H1 (cell line): ENCODE data around the gene C5orf52. TPM values are rescaled to one million over a fixed set of nuclear protein-coding genes. Genes with fewer than 3 reads are reported as not detected.

ENCODE experiments used
- CTCF ChIA-PET: fragments of 300-600 bp; sonication (Branson Sonifier 250); formaldehyde crosslinking; loops from one replicate; lab custom pipeline; 2021; ENCODE audit not compliant: partially characterized antibody; lab: Charles Lee
- POLR2A ChIA-PET: fragments of 300-600 bp; sonication (Branson Sonifier 250); formaldehyde crosslinking; loops from one replicate; lab custom pipeline; 2021; ENCODE audit warnings: inconsistent platforms; ENCODE audit not compliant: partially characterized antibody; lab: Charles Lee
- DNase-seq, 2 experiments: peaks; one replicate each; pipeline versions ENCODE4 v3.0.0 to v3.0.0-alpha.2; 2010 to 2022; ENCODE audit warnings: low spot score in 2 of 2, low read depth in 1 of 2, mixed read lengths in 1 of 2
- FAIRE-seq: peaks from 2 replicates; lab custom pipeline; 2011; peaks lifted over from hg19 to GRCh38; lab: Jason Lieb, UNC
- H2AFZ ChIP-seq: 2 replicates; pipeline ENCODE4 v1.8.1; 2012; ENCODE audit warnings: low read length, inconsistent platforms
- H2AK5ac ChIP-seq: 2 replicates; pipeline ENCODE4 v1.6.1; 2013; ENCODE audit warnings: low read depth, low read length
- H2BK120ac ChIP-seq: replicated peaks from 2 replicates; pipeline ENCODE3; 2013; ENCODE audit warnings: low read depth, low read length, inconsistent platforms
- H2BK12ac ChIP-seq: 2 replicates; pipeline ENCODE4 v1.6.1; 2013; ENCODE audit warnings: low read depth, low read length
- H2BK15ac ChIP-seq: 2 replicates; pipeline ENCODE4 v1.6.1; 2013; ENCODE audit warnings: low read length
- H2BK20ac ChIP-seq: 2 replicates; pipeline ENCODE4 v1.6.1; 2013; ENCODE audit warnings: low read length
- H2BK5ac ChIP-seq: 2 replicates; pipeline ENCODE4 v1.6.1; 2013; ENCODE audit warnings: low read depth, low read length
- H3K14ac ChIP-seq: 2 replicates; pipeline ENCODE4 v1.6.1; 2013; ENCODE audit warnings: inconsistent platforms; ENCODE audit not compliant: insufficient read length
- H3K18ac ChIP-seq: 2 replicates; pipeline ENCODE4 v1.6.1; 2013; ENCODE audit warnings: low read length; ENCODE audit errors: extremely low read depth
- H3K23ac ChIP-seq: 2 replicates; pipeline ENCODE4 v1.6.1; 2013; ENCODE audit warnings: inconsistent platforms; ENCODE audit not compliant: insufficient read length
- H3K23me2 ChIP-seq: 2 replicates; pipeline ENCODE4 v1.6.1; 2013; ENCODE audit warnings: low read depth, low read length
- H3K27ac ChIP-seq: 2 replicates; pipeline ENCODE4 v1.6.1; 2011; ENCODE audit warnings: low read depth, low read length, inconsistent platforms
- H3K27me3 ChIP-seq, 4 experiments: replicated peaks in 1 of 4; 1 replicate in 1 of 4; 2 replicates in 3 of 4; pipeline versions ENCODE4 v1.6.1 to v1.8.1; 2011 to 2013; ENCODE audit warnings: low read length in 3 of 4, mild to moderate bottlenecking in 3 of 4, inconsistent platforms in 2 of 4, mixed read lengths in 2 of 4, moderate library complexity in 1 of 4; ENCODE audit not compliant: control insufficient read depth in 3 of 4, insufficient read depth in 3 of 4; ENCODE audit errors: extremely low read depth in 1 of 4
- H3K36me3 ChIP-seq, 4 experiments: 2 replicates each; pipeline versions ENCODE4 v1.6.1 to v1.8.1; 2011 to 2013; ENCODE audit warnings: mild to moderate bottlenecking in 4 of 4, low read length in 3 of 4, moderate library complexity in 2 of 4, control low read depth in 1 of 4, inconsistent platforms in 1 of 4; ENCODE audit not compliant: insufficient read depth in 4 of 4, control insufficient read depth in 2 of 4
- H3K4ac ChIP-seq: replicated peaks from 2 replicates; pipeline ENCODE3; 2013; ENCODE audit warnings: low read length, low read depth, mixed read lengths, inconsistent platforms; ENCODE audit not compliant: insufficient read length
- H3K4me1 ChIP-seq, 4 experiments: replicated peaks in 1 of 4; 1 replicate in 1 of 4; 2 replicates in 3 of 4; pipeline versions ENCODE4 v1.6.1 to v1.8.1; 2011 to 2013; ENCODE audit warnings: low read length in 3 of 4, inconsistent platforms in 2 of 4, mixed read lengths in 1 of 4; ENCODE audit not compliant: insufficient read depth in 4 of 4, control insufficient read depth in 3 of 4
- H3K4me2 ChIP-seq, 2 experiments: 2 replicates each; pipeline versions ENCODE4 v1.6.1 to v1.8.1; 2011 to 2013; ENCODE audit warnings: low read depth in 2 of 2, low read length in 2 of 2, control low read depth in 1 of 2, inconsistent platforms in 1 of 2, mild to moderate bottlenecking in 1 of 2; ENCODE audit not compliant: insufficient read depth in 1 of 2
- H3K4me3 ChIP-seq, 4 experiments: fragments of 200-600, 300-600 bp in 1 of 4; sonication (generic), shearing (Covaris generic), sonication (Bioruptor Twin) in 1 of 4; 2 replicates each; pipeline versions ENCODE4 v1.5.1 to v1.8.1; 2011 to 2016; ENCODE audit warnings: low read length in 4 of 4, low read depth in 3 of 4, control low read depth in 2 of 4, inconsistent platforms in 2 of 4, mild to moderate bottlenecking in 2 of 4, mixed read lengths in 1 of 4, moderate library complexity in 1 of 4; ENCODE audit not compliant: insufficient read depth in 2 of 4; ENCODE audit errors: extremely low read depth in 1 of 4
- H3K56ac ChIP-seq: replicated peaks from 2 replicates; pipeline ENCODE3; 2013; ENCODE audit warnings: low read depth, mild to moderate bottlenecking, mixed read lengths, low read length, inconsistent platforms; ENCODE audit not compliant: insufficient read length
- H3K79me1 ChIP-seq: 2 replicates; pipeline ENCODE4 v1.6.1; 2013; ENCODE audit warnings: low read depth, low read length, control low read depth
- H3K79me2 ChIP-seq, 2 experiments: 2 replicates each; pipeline versions ENCODE4 v1.6.1 to v1.8.1; 2012 to 2013; ENCODE audit warnings: low read length in 2 of 2, mild to moderate bottlenecking in 2 of 2, inconsistent platforms in 1 of 2; ENCODE audit not compliant: insufficient read depth in 2 of 2, control insufficient read depth in 1 of 2
- H3K9ac ChIP-seq, 4 experiments: replicated peaks in 1 of 4; 1 replicate in 1 of 4; 2 replicates in 3 of 4; pipeline versions ENCODE4 v1.6.1 to v1.8.1; 2011 to 2013; ENCODE audit warnings: low read depth in 3 of 4, low read length in 3 of 4, control low read depth in 2 of 4, mild to moderate bottlenecking in 2 of 4, moderate library complexity in 2 of 4, inconsistent platforms in 1 of 4; ENCODE audit errors: extremely low read depth in 1 of 4
- H3K9me3 ChIP-seq, 2 experiments: 2 replicates each; pipeline versions ENCODE4 v1.6.1 to v1.8.1; 2012 to 2013; ENCODE audit warnings: mild to moderate bottlenecking in 2 of 2, moderate library complexity in 2 of 2, control low read depth in 1 of 2, inconsistent platforms in 1 of 2, low read depth in 1 of 2, low read length in 1 of 2, mixed read lengths in 1 of 2; ENCODE audit not compliant: insufficient read depth in 2 of 2
- H4K20me1 ChIP-seq, 2 experiments: replicated peaks in 1 of 2; 2 replicates each; pipeline versions ENCODE3 to v1.8.1; 2011 to 2013; ENCODE audit warnings: inconsistent platforms in 2 of 2, low read length in 2 of 2, mild to moderate bottlenecking in 1 of 2; ENCODE audit not compliant: insufficient read depth in 2 of 2, control insufficient read depth in 1 of 2
- H4K5ac ChIP-seq: 2 replicates; pipeline ENCODE4 v1.6.1; 2013; ENCODE audit warnings: low read length, low read depth, mixed read lengths, inconsistent platforms; ENCODE audit not compliant: insufficient read length
- H4K8ac ChIP-seq: 2 replicates; pipeline ENCODE4 v1.8.0; 2013; ENCODE audit warnings: mild to moderate bottlenecking, moderate library complexity, low read length, inconsistent platforms; ENCODE audit not compliant: insufficient read depth; ENCODE audit errors: extremely low read depth
- H4K91ac ChIP-seq: replicated peaks from 2 replicates; pipeline ENCODE3; 2013; ENCODE audit warnings: low read length, mixed read lengths, inconsistent platforms; ENCODE audit not compliant: insufficient read length
- NRF1 ChIP-seq: IDR thresholded peaks from 2 replicates; pipeline ENCODE4 v1.6.1; 2011; ENCODE audit warnings: mild to moderate bottlenecking, low read depth, low read length, improper control_type of control experiment
- RBBP5 ChIP-seq: IDR thresholded peaks from 2 replicates; pipeline ENCODE4 v1.7.1; 2012; ENCODE audit warnings: low read depth, mild to moderate bottlenecking, inconsistent platforms, low read length, moderate library complexity, borderline replicate concordance
- TAF7 ChIP-seq: optimal IDR thresholded peaks from 2 replicates; pipeline ENCODE3; 2011; ENCODE audit warnings: low read depth, mild to moderate bottlenecking, inconsistent platforms, low read length, moderate library complexity, borderline replicate concordance
- WGBS, 2 experiments: shearing (Covaris generic) in 1 of 2; methylation state at CpG; one replicate each; pipeline versions ENCODE4 v1.1.6 to v1.1.7; 2013 to 2015; ENCODE audit warnings: low lambda C conversion rate in 2 of 2, mixed read lengths in 2 of 2, inconsistent platforms in 1 of 2, low coverage in 1 of 2, missing lambda C conversion rate in 1 of 2; ENCODE audit not compliant: insufficient replicate concordance in 2 of 2, insufficient coverage in 1 of 2, insufficient read length in 1 of 2; ENCODE audit errors: extremely low coverage in 1 of 2, missing lambda C conversion rate in 1 of 2; 5-methylcytosine and 5-hydroxymethylcytosine counted together
- polyA plus RNA-seq, 7 experiments: library from polyadenylated mRNA; depleted of rRNA in 3 of 7; stranded (reverse) in 5 of 7; unstranded in 2 of 7; fragments of >200 nt in 5 of 7; fragments of 200-250 nt in 2 of 7; gene quantifications; 1 replicate in 5 of 7; 2 replicates in 1 of 7; 4 replicates in 1 of 7; pipeline versions ENCODE4 v1.2.1 to v1.2.3, GENCODE V29; 2011 to 2013; ENCODE audit warnings: missing spikeins in 2 of 7, mixed read lengths in 2 of 7
- total RNA-seq: library from RNA; stranded (reverse); fragmentation: NEBNext Ultra II Directional; extraction: Animal tissue kit (Norgen Biotek cat#: 25700); gene quantifications from 2 replicates; pipeline ENCODE4 v1.2.1, GENCODE V29; 2021
- TF ChIP-seq, protein P1 (sequence below): IDR thresholded peaks from 2 replicates; pipeline ENCODE4 v1.6.1; 2011; ENCODE audit warnings: low read depth, mild to moderate bottlenecking, low read length; ENCODE audit not compliant: insufficient read depth

The C5orf52 gene
- total and polyA plus RNA-seq, 2 of the 8 experiments (the other 6 are each of a cell fraction or from before 2014, with no cell fraction given) = not detected

DNA sequence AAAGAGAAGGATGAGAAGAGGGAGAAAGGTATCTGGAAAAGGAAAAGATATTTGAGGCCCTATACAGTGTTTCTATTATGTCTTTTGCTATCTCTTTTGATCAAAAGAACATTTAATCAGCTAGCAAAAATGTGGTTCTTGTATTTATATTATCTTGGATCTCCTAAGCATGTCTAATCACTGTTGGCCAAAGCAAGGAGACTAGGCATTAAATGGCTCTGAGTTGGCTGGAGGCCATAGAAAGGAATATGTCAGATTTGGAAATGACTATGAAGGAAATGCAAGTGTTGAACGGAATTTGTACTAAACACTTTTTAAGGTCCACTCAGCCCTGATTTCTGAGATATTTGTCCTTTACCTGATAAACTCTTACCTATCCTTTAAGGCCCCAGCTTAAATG is 37.5 kb downstream of the C5orf52 start:
- no peak overlapping the region for H2BK5ac ChIP-seq
- no peaks in the 10 kb centered on the region for H4K20me1 ChIP-seq
- no peaks in the 10 kb centered on the region for H3K4me1 ChIP-seq
- no peak overlapping the region for H2BK12ac ChIP-seq
- no peak overlapping the region for H2BK120ac ChIP-seq
- no peak overlapping the region for H3K27ac ChIP-seq
- no peak overlapping the region for H3K4me3 ChIP-seq
- no peak overlapping the region for H2BK20ac ChIP-seq
- H3K4ac ChIP-seq = no peak overlapping the region
- H2AK5ac ChIP-seq = no peak overlapping the region
- no peak overlapping the region for H3K4me2 ChIP-seq
- no peaks in the 10 kb centered on the region for H3K36me3 ChIP-seq
- no peak overlapping the region for H4K91ac ChIP-seq
- no peak overlapping the region for H2AFZ ChIP-seq
- H3K23ac ChIP-seq = no peak overlapping the region
- H4K8ac ChIP-seq = no peak overlapping the region
- H3K23me2 ChIP-seq = no peaks in the 10 kb centered on the region
- H3K79me1 ChIP-seq = no peaks in the 10 kb centered on the region
- FAIRE-seq (no peak), DNase-seq (no peak)
- H3K14ac ChIP-seq = no peak overlapping the region
- H2BK15ac ChIP-seq = no peak overlapping the region
- no peak overlapping the region for H4K5ac ChIP-seq
- no peaks in the 10 kb centered on the region for H3K27me3 ChIP-seq
- H3K9me3 ChIP-seq = no peaks in the 10 kb centered on the region
- 90% methylated on average over 1 of the region's 1 CpG; no CpG with 5 or more reads in 1 of the 2 experiments for WGBS, 2 experiments
- H3K18ac ChIP-seq = no peak overlapping the region
- CTCF ChIA-PET = interaction anchor here (1.5 kb wide), 1 partner anchor 10 kb away, joined by 5 read pairs; no protein-coding TSS in a partner anchor
- H3K56ac ChIP-seq = no peak overlapping the region
- no peak overlapping the region for H3K9ac ChIP-seq
- POLR2A ChIA-PET = no interaction called here
- no peaks in the 10 kb centered on the region for H3K79me2 ChIP-seq
- TF ChIP-seq RBBP5 = no peak
- TF ChIP-seq, protein P1, sequence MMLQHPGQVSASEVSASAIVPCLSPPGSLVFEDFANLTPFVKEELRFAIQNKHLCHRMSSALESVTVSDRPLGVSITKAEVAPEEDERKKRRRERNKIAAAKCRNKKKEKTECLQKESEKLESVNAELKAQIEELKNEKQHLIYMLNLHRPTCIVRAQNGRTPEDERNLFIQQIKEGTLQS = no peak
- no peak for TF ChIP-seq NRF1
- TF ChIP-seq TAF7 = no peak
